Testis (tissue), 2 donors: Measurements from ENCODE around the gene DUSP6.

Source experiments
- POLR2A ChIP-seq: fragments of 450-650 bp; IDR thresholded peaks from one replicate; pipeline ENCODE4 v1.6.1; 2017; ENCODE audit warnings: antibody characterized with exemption, mild to moderate bottlenecking, moderate library complexity
- TF ChIP-seq, protein P1 (sequence below), 3 experiments: fragments of 450-650 bp in 2 of 3; fragments of 200-600 bp in 1 of 3; sonication (generic) in 1 of 3; IDR thresholded peaks; one replicate each; pipeline ENCODE4 v1.5.1; 2016 to 2019; ENCODE audit warnings: antibody characterized with exemption in 3 of 3, mild to moderate bottlenecking in 2 of 3, moderate library complexity in 1 of 3

DNA sequence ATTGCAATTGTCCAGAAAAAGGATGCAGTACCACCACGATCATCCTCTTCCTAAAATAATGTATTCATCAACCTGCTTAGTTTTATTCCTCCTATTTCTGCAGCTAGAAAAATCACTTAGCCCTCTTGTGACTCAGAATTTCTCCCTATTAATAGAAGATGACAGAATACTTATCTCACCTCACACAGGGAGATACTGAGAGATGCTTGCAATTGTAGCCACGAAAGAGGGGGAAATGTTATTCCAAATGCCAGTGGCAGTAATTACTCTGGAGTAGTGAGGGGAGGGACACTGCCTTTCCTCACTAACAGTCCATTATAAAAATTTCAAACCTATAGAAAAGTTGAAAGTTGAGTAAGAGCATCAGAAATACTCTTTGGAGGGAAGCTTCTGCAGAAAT lies 11.8 kb upstream of the DUSP6 start:
- TF ChIP-seq, protein P1, sequence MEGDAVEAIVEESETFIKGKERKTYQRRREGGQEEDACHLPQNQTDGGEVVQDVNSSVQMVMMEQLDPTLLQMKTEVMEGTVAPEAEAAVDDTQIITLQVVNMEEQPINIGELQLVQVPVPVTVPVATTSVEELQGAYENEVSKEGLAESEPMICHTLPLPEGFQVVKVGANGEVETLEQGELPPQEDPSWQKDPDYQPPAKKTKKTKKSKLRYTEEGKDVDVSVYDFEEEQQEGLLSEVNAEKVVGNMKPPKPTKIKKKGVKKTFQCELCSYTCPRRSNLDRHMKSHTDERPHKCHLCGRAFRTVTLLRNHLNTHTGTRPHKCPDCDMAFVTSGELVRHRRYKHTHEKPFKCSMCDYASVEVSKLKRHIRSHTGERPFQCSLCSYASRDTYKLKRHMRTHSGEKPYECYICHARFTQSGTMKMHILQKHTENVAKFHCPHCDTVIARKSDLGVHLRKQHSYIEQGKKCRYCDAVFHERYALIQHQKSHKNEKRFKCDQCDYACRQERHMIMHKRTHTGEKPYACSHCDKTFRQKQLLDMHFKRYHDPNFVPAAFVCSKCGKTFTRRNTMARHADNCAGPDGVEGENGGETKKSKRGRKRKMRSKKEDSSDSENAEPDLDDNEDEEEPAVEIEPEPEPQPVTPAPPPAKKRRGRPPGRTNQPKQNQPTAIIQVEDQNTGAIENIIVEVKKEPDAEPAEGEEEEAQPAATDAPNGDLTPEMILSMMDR (IDR thresholded peaks at IDR 0.05): no peak
- no peak for TF ChIP-seq POLR2A
